SK-N-SH treated with all-trans-retinoic acid at 6 μM for 48 hours (cell line): ENCODE measurements around the gene BCAN.

Source experiments
- ATAC-seq: fragments of 200-7000 bp; cut with Tn5 transposase; 3 replicates; pipeline ENCODE4 v1.9.1; 2020; ENCODE audit warnings: mild to moderate bottlenecking, moderate library complexity
- BACH2 ChIP-seq: fragments of 250-450 bp; sonication (Bioruptor Pico); IDR thresholded peaks from 2 replicates; pipeline ENCODE4 v1.9.0; 2021; ENCODE audit warnings: mild to moderate bottlenecking, borderline replicate concordance
- CSDC2 ChIP-seq: fragments of 250-450 bp; sonication (Bioruptor Pico); IDR thresholded peaks from 2 replicates; pipeline ENCODE4 v1.5.0; 2020; ENCODE audit warnings: mild to moderate bottlenecking, moderate library complexity
- ESRRG ChIP-seq: fragments of 250-450 bp; sonication (Bioruptor Pico); IDR thresholded peaks from 2 replicates; pipeline ENCODE4 v1.6.1; 2021; ENCODE audit warnings: mild to moderate bottlenecking
- GLIS3 ChIP-seq: fragments of 250-450 bp; sonication (Bioruptor Pico); IDR thresholded peaks from 2 replicates; pipeline ENCODE4 v1.5.0; 2020; ENCODE audit warnings: mild to moderate bottlenecking, moderate library complexity
- OSR1 ChIP-seq: fragments of 250-450 bp; sonication (Bioruptor Pico); IDR thresholded peaks from 2 replicates; pipeline ENCODE4 v1.8.0; 2022; ENCODE audit warnings: moderate library complexity, mild to moderate bottlenecking, inconsistent platforms
- PPARA ChIP-seq: fragments of 250-450 bp; sonication (Bioruptor Pico); IDR thresholded peaks from 2 replicates; pipeline ENCODE4 v1.5.0; 2020; ENCODE audit warnings: mild to moderate bottlenecking, borderline replicate concordance
- RARB ChIP-seq: fragments of 250-450 bp; sonication (Bioruptor Pico); IDR thresholded peaks from 2 replicates; pipeline ENCODE4 v1.8.0; 2021; ENCODE audit warnings: mild to moderate bottlenecking, moderate library complexity
- SNAI2 ChIP-seq: fragments of 250-450 bp; sonication (Bioruptor Pico); IDR thresholded peaks from 2 replicates; pipeline ENCODE4 v1.5.0; 2020; ENCODE audit warnings: mild to moderate bottlenecking, moderate library complexity
- TCF4 ChIP-seq: fragments of 250-450 bp; sonication (Bioruptor Pico); IDR thresholded peaks from 2 replicates; pipeline ENCODE4 v1.8.0; 2021; ENCODE audit warnings: mild to moderate bottlenecking, moderate library complexity, borderline replicate concordance
- TOX ChIP-seq: fragments of 250-450 bp; sonication (Bioruptor Pico); IDR thresholded peaks from 2 replicates; pipeline ENCODE4 v1.8.0; 2021; ENCODE audit warnings: mild to moderate bottlenecking, moderate library complexity, borderline replicate concordance
- ZC3H10 ChIP-seq: fragments of 250-450 bp; sonication (Bioruptor Pico); IDR thresholded peaks from 2 replicates; pipeline ENCODE4 v1.5.1; 2021; ENCODE audit warnings: mild to moderate bottlenecking, moderate library complexity
- ZFP30 ChIP-seq: fragments of 450-650 bp; formaldehyde crosslinking; IDR thresholded peaks from 2 replicates; pipeline ENCODE4 v1.5.0; 2022; ENCODE audit warnings: mild to moderate bottlenecking, moderate library complexity
- ZNF565 ChIP-seq: fragments of 450-650 bp; formaldehyde crosslinking; conservative IDR thresholded peaks from 2 replicates; pipeline ENCODE4 v1.5.0; 2020; ENCODE audit warnings: low read depth, mild to moderate bottlenecking, moderate library complexity
- ZNF70 ChIP-seq: fragments of 450-650 bp; formaldehyde crosslinking; IDR thresholded peaks from 2 replicates; pipeline ENCODE4 v1.5.0; 2020; ENCODE audit warnings: mild to moderate bottlenecking, moderate library complexity
- ZNF8 ChIP-seq: fragments of 450-650 bp; formaldehyde crosslinking; IDR thresholded peaks from 2 replicates; pipeline ENCODE4 v1.5.0; 2020; ENCODE audit warnings: mild to moderate bottlenecking, moderate library complexity
- TF ChIP-seq, protein P1 (sequence below): fragments of 250-450 bp; sonication (Bioruptor Pico); IDR thresholded peaks from 2 replicates; pipeline ENCODE4 v1.5.1; 2020; ENCODE audit warnings: low read depth, mild to moderate bottlenecking, moderate library complexity
- TF ChIP-seq, protein P2 (sequence below): fragments of 250-450 bp; sonication (Bioruptor Pico); IDR thresholded peaks from 2 replicates; pipeline ENCODE4 v1.8.0; 2021; ENCODE audit warnings: low read depth, mild to moderate bottlenecking, moderate library complexity, borderline replicate concordance
- TF ChIP-seq, protein P3 (sequence below): fragments of 250-450 bp; sonication (Bioruptor Pico); IDR thresholded peaks from 2 replicates; pipeline ENCODE4 v1.5.0; 2020; ENCODE audit warnings: mild to moderate bottlenecking, moderate library complexity
- TF ChIP-seq, protein P4 (sequence below): fragments of 250-450 bp; sonication (Bioruptor Pico); IDR thresholded peaks from 2 replicates; pipeline ENCODE4 v1.8.0; 2020; ENCODE audit warnings: mild to moderate bottlenecking, moderate library complexity, borderline replicate concordance

BCAN gene

DNA sequence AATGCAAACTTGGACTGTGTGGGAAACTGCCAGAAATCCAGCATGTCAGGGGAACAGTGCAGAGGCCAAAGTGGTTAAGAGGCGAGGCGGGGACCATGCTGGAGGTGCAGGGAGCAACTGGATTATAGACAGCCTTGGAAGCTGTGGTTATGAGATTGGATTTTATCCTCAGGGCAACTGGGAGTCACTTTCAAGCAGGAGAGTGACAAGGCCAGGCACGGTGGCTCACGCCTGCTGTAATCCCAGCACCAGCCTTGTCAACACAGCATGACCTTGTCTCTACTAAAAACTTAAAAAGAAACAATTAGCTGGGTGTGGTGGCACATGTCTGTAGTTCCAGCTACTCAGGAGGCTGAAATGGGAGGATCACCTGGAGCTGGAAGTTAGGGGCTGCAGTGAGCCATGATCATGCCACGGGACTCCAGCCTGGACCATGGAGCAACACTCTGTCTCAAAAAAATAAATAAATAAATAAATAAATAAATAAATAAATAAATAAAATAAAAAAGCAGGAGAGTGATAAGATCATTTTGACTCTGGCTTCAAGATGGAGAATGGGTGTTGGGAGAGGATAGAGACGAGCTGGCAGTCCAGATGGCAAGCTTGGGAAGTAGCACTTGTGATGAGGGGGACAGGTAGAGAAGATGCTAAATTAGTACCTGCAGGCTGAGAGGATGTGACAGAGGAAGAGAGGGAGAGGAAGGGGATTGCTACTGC, 19.2 kb upstream of the BCAN start:
- TF ChIP-seq PPARA (CRISPR knock-in tag) (no peak), BACH2 (CRISPR knock-in tag) (no peak), OSR1 (no peak), GLIS3 (CRISPR knock-in tag) (no peak), ZNF8 (CRISPR knock-in tag) (no peak), ZC3H10 (CRISPR knock-in tag) (no peak), TOX (CRISPR knock-in tag) (no peak), CSDC2 (CRISPR knock-in tag) (no peak), TCF4 (no peak)
- TF ChIP-seq, protein P1, sequence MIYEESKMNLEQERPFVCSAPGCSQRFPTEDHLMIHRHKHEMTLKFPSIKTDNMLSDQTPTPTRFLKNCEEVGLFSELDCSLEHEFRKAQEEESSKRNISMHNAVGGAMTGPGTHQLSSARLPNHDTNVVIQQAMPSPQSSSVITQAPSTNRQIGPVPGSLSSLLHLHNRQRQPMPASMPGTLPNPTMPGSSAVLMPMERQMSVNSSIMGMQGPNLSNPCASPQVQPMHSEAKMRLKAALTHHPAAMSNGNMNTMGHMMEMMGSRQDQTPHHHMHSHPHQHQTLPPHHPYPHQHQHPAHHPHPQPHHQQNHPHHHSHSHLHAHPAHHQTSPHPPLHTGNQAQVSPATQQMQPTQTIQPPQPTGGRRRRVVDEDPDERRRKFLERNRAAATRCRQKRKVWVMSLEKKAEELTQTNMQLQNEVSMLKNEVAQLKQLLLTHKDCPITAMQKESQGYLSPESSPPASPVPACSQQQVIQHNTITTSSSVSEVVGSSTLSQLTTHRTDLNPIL, result no peak
- TF ChIP-seq, protein P2, sequence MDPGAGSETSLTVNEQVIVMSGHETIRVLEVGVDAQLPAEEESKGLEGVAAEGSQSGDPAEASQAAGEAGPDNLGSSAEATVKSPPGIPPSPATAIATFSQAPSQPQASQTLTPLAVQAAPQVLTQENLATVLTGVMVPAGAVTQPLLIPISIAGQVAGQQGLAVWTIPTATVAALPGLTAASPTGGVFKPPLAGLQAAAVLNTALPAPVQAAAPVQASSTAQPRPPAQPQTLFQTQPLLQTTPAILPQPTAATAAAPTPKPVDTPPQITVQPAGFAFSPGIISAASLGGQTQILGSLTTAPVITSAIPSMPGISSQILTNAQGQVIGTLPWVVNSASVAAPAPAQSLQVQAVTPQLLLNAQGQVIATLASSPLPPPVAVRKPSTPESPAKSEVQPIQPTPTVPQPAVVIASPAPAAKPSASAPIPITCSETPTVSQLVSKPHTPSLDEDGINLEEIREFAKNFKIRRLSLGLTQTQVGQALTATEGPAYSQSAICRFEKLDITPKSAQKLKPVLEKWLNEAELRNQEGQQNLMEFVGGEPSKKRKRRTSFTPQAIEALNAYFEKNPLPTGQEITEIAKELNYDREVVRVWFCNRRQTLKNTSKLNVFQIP (CRISPR knock-in tag), result no peak
- TF ChIP-seq, all 23 proteins: peak for 0
- ATAC-seq, result no peak

DNA sequence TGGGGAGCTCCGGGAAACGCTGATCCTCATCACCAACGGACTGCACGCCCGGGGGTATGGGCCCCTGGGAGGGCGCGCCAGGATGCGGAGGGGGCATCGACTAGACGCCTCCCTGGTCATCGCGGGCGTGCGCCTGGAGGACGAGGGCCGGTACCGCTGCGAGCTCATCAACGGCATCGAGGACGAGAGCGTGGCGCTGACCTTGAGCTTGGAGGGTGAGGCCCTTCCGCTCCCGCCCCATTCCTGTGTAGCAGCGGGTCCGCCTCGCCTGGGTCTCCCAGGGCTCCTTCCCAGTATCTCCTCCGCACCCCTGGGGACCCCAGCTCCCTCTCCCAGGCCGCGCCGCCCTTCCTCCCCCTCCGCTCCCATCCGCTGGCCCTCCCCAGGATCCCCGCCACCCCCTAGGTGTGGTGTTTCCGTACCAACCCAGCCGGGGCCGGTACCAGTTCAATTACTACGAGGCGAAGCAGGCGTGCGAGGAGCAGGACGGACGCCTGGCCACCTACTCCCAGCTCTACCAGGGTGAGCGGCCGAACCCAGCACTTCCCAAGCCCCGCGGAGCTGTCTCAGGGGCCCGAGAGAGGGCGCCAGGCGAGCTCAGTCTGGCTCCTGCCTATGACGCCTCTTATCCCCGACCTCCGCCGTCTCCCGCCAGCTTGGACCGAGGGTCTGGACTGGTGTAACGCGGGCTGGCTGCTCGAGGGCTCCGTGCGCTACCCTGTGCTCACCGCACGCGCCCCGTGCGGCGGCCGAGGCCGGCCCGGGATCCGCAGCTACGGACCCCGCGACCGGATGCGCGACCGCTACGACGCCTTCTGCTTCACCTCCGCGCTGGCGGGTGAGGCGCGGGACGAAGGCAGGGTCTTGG, 17.7 kb upstream of the BCAN start:
- peak; percentile 89 for ATAC-seq
- no peak for TF ChIP-seq OSR1
- TF ChIP-seq ZFP30 (CRISPR knock-in tag), result no peak
- no peak for TF ChIP-seq ESRRG
- TF ChIP-seq ZNF565 (CRISPR knock-in tag), result no peak
- TF ChIP-seq ZC3H10 (CRISPR knock-in tag), result no peak
- TF ChIP-seq, protein P2 (CRISPR knock-in tag), result no peak
- TF ChIP-seq, protein P3, sequence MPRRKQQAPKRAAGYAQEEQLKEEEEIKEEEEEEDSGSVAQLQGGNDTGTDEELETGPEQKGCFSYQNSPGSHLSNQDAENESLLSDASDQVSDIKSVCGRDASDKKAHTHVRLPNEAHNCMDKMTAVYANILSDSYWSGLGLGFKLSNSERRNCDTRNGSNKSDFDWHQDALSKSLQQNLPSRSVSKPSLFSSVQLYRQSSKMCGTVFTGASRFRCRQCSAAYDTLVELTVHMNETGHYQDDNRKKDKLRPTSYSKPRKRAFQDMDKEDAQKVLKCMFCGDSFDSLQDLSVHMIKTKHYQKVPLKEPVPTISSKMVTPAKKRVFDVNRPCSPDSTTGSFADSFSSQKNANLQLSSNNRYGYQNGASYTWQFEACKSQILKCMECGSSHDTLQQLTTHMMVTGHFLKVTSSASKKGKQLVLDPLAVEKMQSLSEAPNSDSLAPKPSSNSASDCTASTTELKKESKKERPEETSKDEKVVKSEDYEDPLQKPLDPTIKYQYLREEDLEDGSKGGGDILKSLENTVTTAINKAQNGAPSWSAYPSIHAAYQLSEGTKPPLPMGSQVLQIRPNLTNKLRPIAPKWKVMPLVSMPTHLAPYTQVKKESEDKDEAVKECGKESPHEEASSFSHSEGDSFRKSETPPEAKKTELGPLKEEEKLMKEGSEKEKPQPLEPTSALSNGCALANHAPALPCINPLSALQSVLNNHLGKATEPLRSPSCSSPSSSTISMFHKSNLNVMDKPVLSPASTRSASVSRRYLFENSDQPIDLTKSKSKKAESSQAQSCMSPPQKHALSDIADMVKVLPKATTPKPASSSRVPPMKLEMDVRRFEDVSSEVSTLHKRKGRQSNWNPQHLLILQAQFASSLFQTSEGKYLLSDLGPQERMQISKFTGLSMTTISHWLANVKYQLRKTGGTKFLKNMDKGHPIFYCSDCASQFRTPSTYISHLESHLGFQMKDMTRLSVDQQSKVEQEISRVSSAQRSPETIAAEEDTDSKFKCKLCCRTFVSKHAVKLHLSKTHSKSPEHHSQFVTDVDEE (CRISPR knock-in tag), result no peak
- TF ChIP-seq CSDC2 (CRISPR knock-in tag), result no peak
- TF ChIP-seq, protein P1, result no peak
- TF ChIP-seq RARB (CRISPR knock-in tag), result no peak
- TF ChIP-seq PPARA (CRISPR knock-in tag), result no peak
- TF ChIP-seq, protein P4, sequence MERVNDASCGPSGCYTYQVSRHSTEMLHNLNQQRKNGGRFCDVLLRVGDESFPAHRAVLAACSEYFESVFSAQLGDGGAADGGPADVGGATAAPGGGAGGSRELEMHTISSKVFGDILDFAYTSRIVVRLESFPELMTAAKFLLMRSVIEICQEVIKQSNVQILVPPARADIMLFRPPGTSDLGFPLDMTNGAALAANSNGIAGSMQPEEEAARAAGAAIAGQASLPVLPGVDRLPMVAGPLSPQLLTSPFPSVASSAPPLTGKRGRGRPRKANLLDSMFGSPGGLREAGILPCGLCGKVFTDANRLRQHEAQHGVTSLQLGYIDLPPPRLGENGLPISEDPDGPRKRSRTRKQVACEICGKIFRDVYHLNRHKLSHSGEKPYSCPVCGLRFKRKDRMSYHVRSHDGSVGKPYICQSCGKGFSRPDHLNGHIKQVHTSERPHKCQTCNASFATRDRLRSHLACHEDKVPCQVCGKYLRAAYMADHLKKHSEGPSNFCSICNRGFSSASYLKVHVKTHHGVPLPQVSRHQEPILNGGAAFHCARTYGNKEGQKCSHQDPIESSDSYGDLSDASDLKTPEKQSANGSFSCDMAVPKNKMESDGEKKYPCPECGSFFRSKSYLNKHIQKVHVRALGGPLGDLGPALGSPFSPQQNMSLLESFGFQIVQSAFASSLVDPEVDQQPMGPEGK, result no peak
- no peak for TF ChIP-seq ZNF8 (CRISPR knock-in tag)
- no peak for TF ChIP-seq ZNF70 (CRISPR knock-in tag)
- no peak for TF ChIP-seq GLIS3 (CRISPR knock-in tag)
- no peak for TF ChIP-seq SNAI2 (CRISPR knock-in tag)
